ENCODE measurements around the gene NUDT16L1.

- TF ChIP-seq CTCF (IDR thresholded peaks at IDR 0.05): no peak
- TF ChIP-seq POLR2A (IDR thresholded peaks at IDR 0.05): no peak
Observed at GRCh38 chr16:4704913-4705312, 11.6 kb downstream of the NUDT16L1 start.

Measured in transverse colon (tissue), 3 donors.